ENCODE data around the gene TMEM259. TPM values are rescaled to one million over a fixed set of nuclear protein-coding genes. Genes with fewer than 3 reads are reported as not detected.
A peak's percentile ranks its signal among the peaks of the same experiment; 100 is the strongest.

The TMEM259 gene
- total and polyA plus RNA-seq, 8 donors = 65.9 to 448 (median 90.0) TPM

- Histone ChIP-seq H3K27me3 (no peaks in the 10 kb centered on the region), H3K27ac (peak overlapping the region; percentile 76 to 93 (median 88)), H3K9me3 (no peaks in the 10 kb centered on the region), H3K4me1 (peaks cover 26 to 40% (median 34%) of the 10 kb centered on the region in 3 donors), H3K4me3 (peak overlapping the region; percentile 64 to 81 (median 78)), H3K36me3 (no peaks in the 10 kb centered on the region)
- DNase-seq (peak in 4 of 6 donors; percentile 59 to 88 (median 68)), ATAC-seq (no peak), FAIRE-seq (no peak)
- 1 to 3% methylated on average over 55 to 60 of the region's 60 CpGs for whole genome bisulfite sequencing, 2 donors
- intact Hi-C loops (cut with DNase I) = no loop called here
- TF ChIP-seq CTCF (IDR thresholded peaks at IDR 0.05) = no peak
Observed at GRCh38 chr19:1019980-1020867, 699 bp downstream of the TMEM259 start.

- H3K4me3 ChIP-seq = peak overlapping the region; percentile 64 to 81 (median 78)
- ATAC-seq (no peak), DNase-seq (peak in 2 of 6 donors; percentile 47 to 81), FAIRE-seq (no peak)
- peaks cover 26 to 40% (median 34%) of the 10 kb centered on the region in 3 donors for H3K4me1 ChIP-seq
- no peaks in the 10 kb centered on the region for H3K9me3 ChIP-seq
- intact Hi-C loops (cut with DNase I) = no loop called here
- WGBS, 2 donors = 30 to 36% methylated on average over 18 of the region's 18 CpGs
- no peak for TF ChIP-seq CTCF (IDR thresholded peaks at IDR 0.05)
- H3K27ac ChIP-seq = peak overlapping the region in 2 of 4 donors; percentile 17 to 35
- no peaks in the 10 kb centered on the region for H3K36me3 ChIP-seq
- H3K27me3 ChIP-seq = no peaks in the 10 kb centered on the region
Observed at GRCh38 chr19:1019616-1019961, 1.3 kb downstream of the TMEM259 start.

- FAIRE-seq (no peak), ATAC-seq (no peak), DNase-seq (peak in 2 of 6 donors; percentile 42 to 78)
- no peak overlapping the region for H3K27ac ChIP-seq
- 20 to 33% methylated on average over 17 of the region's 17 CpGs for WGBS, 2 donors
- intact Hi-C loops (cut with DNase I) = no loop called here
- H3K4me3 ChIP-seq = peak overlapping the region in 3 of 4 donors; percentile 76 to 81 (median 81)
- H3K9me3 ChIP-seq = no peaks in the 10 kb centered on the region
- no peak for TF ChIP-seq CTCF (IDR thresholded peaks at IDR 0.05)
- H3K36me3 ChIP-seq = peaks cover 0 to 2% (median 0%) of the 10 kb centered on the region in 3 donors
- no peaks in the 10 kb centered on the region for H3K27me3 ChIP-seq
- peaks cover 26 to 40% (median 34%) of the 10 kb centered on the region in 3 donors for H3K4me1 ChIP-seq
Observed at GRCh38 chr19:1018932-1019615, 1.8 kb downstream of the TMEM259 start.

- Histone ChIP-seq H3K27me3 (no peaks in the 10 kb centered on the region), H3K4me3 (no peak overlapping the region), H3K9me3 (no peaks in the 10 kb centered on the region), H3K27ac (no peak overlapping the region), H3K4me1 (peaks cover 26 to 40% (median 34%) of the 10 kb centered on the region in 3 donors), H3K36me3 (peaks cover 0 to 9% (median 0%) of the 10 kb centered on the region in 3 donors)
- FAIRE-seq (no peak), ATAC-seq (no peak), DNase-seq (no peak)
- WGBS, 2 donors = 51 to 52% methylated on average over 5 of the region's 5 CpGs
- TF ChIP-seq CTCF (IDR thresholded peaks at IDR 0.05) = no peak
- intact Hi-C loops (cut with DNase I) = no loop called here
Observed at GRCh38 chr19:1018393-1018792, 2.5 kb downstream of the TMEM259 start.
